H1 (cell line): ENCODE measurements around the gene MAGEC3. TPM values are rescaled to one million over a fixed set of nuclear protein-coding genes. Genes with fewer than 3 reads are reported as not detected.

ENCODE experiments used
- CTCF ChIA-PET: fragments of 300-600 bp; sonication (Branson Sonifier 250); formaldehyde crosslinking; loops from one replicate; lab custom pipeline; 2021; ENCODE audit not compliant: partially characterized antibody; lab: Charles Lee
- POLR2A ChIA-PET: fragments of 300-600 bp; sonication (Branson Sonifier 250); formaldehyde crosslinking; loops from one replicate; lab custom pipeline; 2021; ENCODE audit warnings: inconsistent platforms; ENCODE audit not compliant: partially characterized antibody; lab: Charles Lee
- DNase-seq, 2 experiments: peaks; one replicate each; pipeline versions ENCODE4 v3.0.0 to v3.0.0-alpha.2; 2010 to 2022; ENCODE audit warnings: low spot score in 2 of 2, low read depth in 1 of 2, mixed read lengths in 1 of 2
- FAIRE-seq: peaks from 2 replicates; lab custom pipeline; 2011; peaks lifted over from hg19 to GRCh38; lab: Jason Lieb, UNC
- H2AFZ ChIP-seq: 2 replicates; pipeline ENCODE4 v1.8.1; 2012; ENCODE audit warnings: low read length, inconsistent platforms
- H2AK5ac ChIP-seq: 2 replicates; pipeline ENCODE4 v1.6.1; 2013; ENCODE audit warnings: low read depth, low read length
- H2BK120ac ChIP-seq: replicated peaks from 2 replicates; pipeline ENCODE3; 2013; ENCODE audit warnings: low read depth, low read length, inconsistent platforms
- H2BK12ac ChIP-seq: 2 replicates; pipeline ENCODE4 v1.6.1; 2013; ENCODE audit warnings: low read depth, low read length
- H2BK15ac ChIP-seq: 2 replicates; pipeline ENCODE4 v1.6.1; 2013; ENCODE audit warnings: low read length
- H2BK20ac ChIP-seq: 2 replicates; pipeline ENCODE4 v1.6.1; 2013; ENCODE audit warnings: low read length
- H2BK5ac ChIP-seq: 2 replicates; pipeline ENCODE4 v1.6.1; 2013; ENCODE audit warnings: low read depth, low read length
- H3K14ac ChIP-seq: 2 replicates; pipeline ENCODE4 v1.6.1; 2013; ENCODE audit warnings: inconsistent platforms; ENCODE audit not compliant: insufficient read length
- H3K18ac ChIP-seq: 2 replicates; pipeline ENCODE4 v1.6.1; 2013; ENCODE audit warnings: low read length; ENCODE audit errors: extremely low read depth
- H3K23ac ChIP-seq: 2 replicates; pipeline ENCODE4 v1.6.1; 2013; ENCODE audit warnings: inconsistent platforms; ENCODE audit not compliant: insufficient read length
- H3K23me2 ChIP-seq: 2 replicates; pipeline ENCODE4 v1.6.1; 2013; ENCODE audit warnings: low read depth, low read length
- H3K27ac ChIP-seq: 2 replicates; pipeline ENCODE4 v1.6.1; 2011; ENCODE audit warnings: low read depth, low read length, inconsistent platforms
- H3K27me3 ChIP-seq, 4 experiments: replicated peaks in 1 of 4; 1 replicate in 1 of 4; 2 replicates in 3 of 4; pipeline versions ENCODE4 v1.6.1 to v1.8.1; 2011 to 2013; ENCODE audit warnings: low read length in 3 of 4, mild to moderate bottlenecking in 3 of 4, inconsistent platforms in 2 of 4, mixed read lengths in 2 of 4, moderate library complexity in 1 of 4; ENCODE audit not compliant: control insufficient read depth in 3 of 4, insufficient read depth in 3 of 4; ENCODE audit errors: extremely low read depth in 1 of 4
- H3K36me3 ChIP-seq, 4 experiments: 2 replicates each; pipeline versions ENCODE4 v1.6.1 to v1.8.1; 2011 to 2013; ENCODE audit warnings: mild to moderate bottlenecking in 4 of 4, low read length in 3 of 4, moderate library complexity in 2 of 4, control low read depth in 1 of 4, inconsistent platforms in 1 of 4; ENCODE audit not compliant: insufficient read depth in 4 of 4, control insufficient read depth in 2 of 4
- H3K4ac ChIP-seq: replicated peaks from 2 replicates; pipeline ENCODE3; 2013; ENCODE audit warnings: low read length, low read depth, mixed read lengths, inconsistent platforms; ENCODE audit not compliant: insufficient read length
- H3K4me1 ChIP-seq, 4 experiments: replicated peaks in 1 of 4; 1 replicate in 1 of 4; 2 replicates in 3 of 4; pipeline versions ENCODE4 v1.6.1 to v1.8.1; 2011 to 2013; ENCODE audit warnings: low read length in 3 of 4, inconsistent platforms in 2 of 4, mixed read lengths in 1 of 4; ENCODE audit not compliant: insufficient read depth in 4 of 4, control insufficient read depth in 3 of 4
- H3K4me2 ChIP-seq, 2 experiments: 2 replicates each; pipeline versions ENCODE4 v1.6.1 to v1.8.1; 2011 to 2013; ENCODE audit warnings: low read depth in 2 of 2, low read length in 2 of 2, control low read depth in 1 of 2, inconsistent platforms in 1 of 2, mild to moderate bottlenecking in 1 of 2; ENCODE audit not compliant: insufficient read depth in 1 of 2
- H3K4me3 ChIP-seq, 4 experiments: fragments of 200-600, 300-600 bp in 1 of 4; sonication (generic), shearing (Covaris generic), sonication (Bioruptor Twin) in 1 of 4; 2 replicates each; pipeline versions ENCODE4 v1.5.1 to v1.8.1; 2011 to 2016; ENCODE audit warnings: low read length in 4 of 4, low read depth in 3 of 4, control low read depth in 2 of 4, inconsistent platforms in 2 of 4, mild to moderate bottlenecking in 2 of 4, mixed read lengths in 1 of 4, moderate library complexity in 1 of 4; ENCODE audit not compliant: insufficient read depth in 2 of 4; ENCODE audit errors: extremely low read depth in 1 of 4
- H3K56ac ChIP-seq: replicated peaks from 2 replicates; pipeline ENCODE3; 2013; ENCODE audit warnings: low read depth, mild to moderate bottlenecking, mixed read lengths, low read length, inconsistent platforms; ENCODE audit not compliant: insufficient read length
- H3K79me1 ChIP-seq: 2 replicates; pipeline ENCODE4 v1.6.1; 2013; ENCODE audit warnings: low read depth, low read length, control low read depth
- H3K79me2 ChIP-seq, 2 experiments: 2 replicates each; pipeline versions ENCODE4 v1.6.1 to v1.8.1; 2012 to 2013; ENCODE audit warnings: low read length in 2 of 2, mild to moderate bottlenecking in 2 of 2, inconsistent platforms in 1 of 2; ENCODE audit not compliant: insufficient read depth in 2 of 2, control insufficient read depth in 1 of 2
- H3K9ac ChIP-seq, 4 experiments: replicated peaks in 1 of 4; 1 replicate in 1 of 4; 2 replicates in 3 of 4; pipeline versions ENCODE4 v1.6.1 to v1.8.1; 2011 to 2013; ENCODE audit warnings: low read depth in 3 of 4, low read length in 3 of 4, control low read depth in 2 of 4, mild to moderate bottlenecking in 2 of 4, moderate library complexity in 2 of 4, inconsistent platforms in 1 of 4; ENCODE audit errors: extremely low read depth in 1 of 4
- H3K9me3 ChIP-seq, 2 experiments: 2 replicates each; pipeline versions ENCODE4 v1.6.1 to v1.8.1; 2012 to 2013; ENCODE audit warnings: mild to moderate bottlenecking in 2 of 2, moderate library complexity in 2 of 2, control low read depth in 1 of 2, inconsistent platforms in 1 of 2, low read depth in 1 of 2, low read length in 1 of 2, mixed read lengths in 1 of 2; ENCODE audit not compliant: insufficient read depth in 2 of 2
- H4K20me1 ChIP-seq, 2 experiments: replicated peaks in 1 of 2; 2 replicates each; pipeline versions ENCODE3 to v1.8.1; 2011 to 2013; ENCODE audit warnings: inconsistent platforms in 2 of 2, low read length in 2 of 2, mild to moderate bottlenecking in 1 of 2; ENCODE audit not compliant: insufficient read depth in 2 of 2, control insufficient read depth in 1 of 2
- H4K5ac ChIP-seq: 2 replicates; pipeline ENCODE4 v1.6.1; 2013; ENCODE audit warnings: low read length, low read depth, mixed read lengths, inconsistent platforms; ENCODE audit not compliant: insufficient read length
- H4K8ac ChIP-seq: 2 replicates; pipeline ENCODE4 v1.8.0; 2013; ENCODE audit warnings: mild to moderate bottlenecking, moderate library complexity, low read length, inconsistent platforms; ENCODE audit not compliant: insufficient read depth; ENCODE audit errors: extremely low read depth
- H4K91ac ChIP-seq: replicated peaks from 2 replicates; pipeline ENCODE3; 2013; ENCODE audit warnings: low read length, mixed read lengths, inconsistent platforms; ENCODE audit not compliant: insufficient read length
- CBX8 ChIP-seq: fragments of 300-800, 300-1000 bp; sonication (generic); IDR thresholded peaks from 2 replicates; pipeline ENCODE4 v1.7.1; 2016; ENCODE audit warnings: low read depth, low read length, borderline replicate concordance
- FOSL1 ChIP-seq: IDR thresholded peaks from 2 replicates; pipeline ENCODE4 v1.6.1; 2011; ENCODE audit warnings: mild to moderate bottlenecking, low read depth, low read length, moderate library complexity; ENCODE audit not compliant: insufficient read depth
- GTF2F1 ChIP-seq: IDR thresholded peaks from 2 replicates; pipeline ENCODE4 v1.6.1; 2012; ENCODE audit warnings: low read depth, low read length, improper control_type of control experiment, borderline replicate concordance
- JUND ChIP-seq: IDR thresholded peaks from 2 replicates; pipeline ENCODE4 v1.6.1; 2011; ENCODE audit warnings: mild to moderate bottlenecking, improper control_type of control experiment, low read length
- POU5F1 ChIP-seq: IDR thresholded peaks from 2 replicates; pipeline ENCODE4 v1.6.1; 2011; ENCODE audit warnings: low read depth, mild to moderate bottlenecking, low read length, moderate library complexity
- WGBS, 2 experiments: shearing (Covaris generic) in 1 of 2; methylation state at CpG; one replicate each; pipeline versions ENCODE4 v1.1.6 to v1.1.7; 2013 to 2015; ENCODE audit warnings: low lambda C conversion rate in 2 of 2, mixed read lengths in 2 of 2, inconsistent platforms in 1 of 2, low coverage in 1 of 2, missing lambda C conversion rate in 1 of 2; ENCODE audit not compliant: insufficient replicate concordance in 2 of 2, insufficient coverage in 1 of 2, insufficient read length in 1 of 2; ENCODE audit errors: extremely low coverage in 1 of 2, missing lambda C conversion rate in 1 of 2; 5-methylcytosine and 5-hydroxymethylcytosine counted together
- long read RNA-seq, 2 experiments: library from RNA in 1 of 2; library from capped mRNA in 1 of 2; stranded (forward); transcript quantifications; one replicate each; pipeline ENCODE4 v2.0.0, GENCODE V29; 2021; ENCODE audit warnings: inconsistent platforms in 1 of 2
- polyA minus RNA-seq, 3 experiments: library from RNA; depleted of rRNA, polyadenylated mRNA; stranded (reverse); fragments of >200 nt; gene quantifications; 1 replicate in 2 of 3; 2 replicates in 1 of 3; pipeline ENCODE4 v1.2.3, GENCODE V29; 2011
- polyA plus RNA-seq, 7 experiments: library from polyadenylated mRNA; depleted of rRNA in 3 of 7; stranded (reverse) in 5 of 7; unstranded in 2 of 7; fragments of >200 nt in 5 of 7; fragments of 200-250 nt in 2 of 7; gene quantifications; 1 replicate in 5 of 7; 2 replicates in 1 of 7; 4 replicates in 1 of 7; pipeline versions ENCODE4 v1.2.1 to v1.2.3, GENCODE V29; 2011 to 2013; ENCODE audit warnings: missing spikeins in 2 of 7, mixed read lengths in 2 of 7
- total RNA-seq: library from RNA; stranded (reverse); fragmentation: NEBNext Ultra II Directional; extraction: Animal tissue kit (Norgen Biotek cat#: 25700); gene quantifications from 2 replicates; pipeline ENCODE4 v1.2.1, GENCODE V29; 2021

MAGEC3 gene
- total RNA-seq, result not detected in 2 replicates
- polyA plus RNA-seq (2011; rRNA removed), result not detected in 2 replicates
- polyA plus RNA-seq (2011; cell fraction: cytosol; rRNA removed), result not detected
- 0.41 TPM for polyA plus RNA-seq (2011; cell fraction: nucleus; rRNA removed)
- polyA plus RNA-seq (2012, experiment 1 of 2), result not detected in 4 replicates
- not detected for polyA plus RNA-seq (2012, experiment 2 of 2)
- polyA plus RNA-seq (2013, experiment 1 of 2), result not detected
- not detected for polyA plus RNA-seq (2013, experiment 2 of 2)
- polyA minus RNA-seq (2011; rRNA and poly(A)+ RNA removed), result 0.09 TPM in 1 of 2 replicates, not detected in the other
- polyA minus RNA-seq (2011; cell fraction: cytosol; rRNA and poly(A)+ RNA removed), result not detected
- not detected for polyA minus RNA-seq (2011; cell fraction: nucleus; rRNA and poly(A)+ RNA removed)
- long read RNA-seq, experiment 1, result 0 reads
- long read RNA-seq, experiment 2, result 0 reads

GRCh38 chrX:141838016-141838415 lies at the start of gene MAGEC3:
TSS of gene MAGEC3 (plus strand) at chrX:141838316. CDS start at chrX:141838316, 0 bp downstream.
- Histone ChIP-seq H4K91ac (no peak within 1 kb of the TSS), H2BK15ac (no peak within 1 kb of the TSS), H3K79me2 (no peaks in the 10 kb centered on the region), H3K9me3 (no peaks in the 10 kb centered on the region), H4K8ac (no peak within 1 kb of the TSS), H3K36me3 (no peaks in the 10 kb centered on the region), H3K23ac (no peak within 1 kb of the TSS), H3K4me3 (no peak within 1 kb of the TSS), H2BK120ac (no peak within 1 kb of the TSS), H3K27ac (no peak within 1 kb of the TSS), H3K23me2 (no peaks in the 10 kb centered on the region), H3K4ac (no peak within 1 kb of the TSS), H3K4me2 (no peak within 1 kb of the TSS), H2AFZ (no peak within 1 kb of the TSS), H3K9ac (no peak within 1 kb of the TSS), H3K14ac (no peak within 1 kb of the TSS), H3K27me3 (no peaks in the 10 kb centered on the region), H4K20me1 (no peaks in the 10 kb centered on the region), H3K79me1 (no peaks in the 10 kb centered on the region), H4K5ac (no peak within 1 kb of the TSS), H3K18ac (no peak within 1 kb of the TSS), H2BK5ac (no peak within 1 kb of the TSS), H2AK5ac (no peak within 1 kb of the TSS), H3K56ac (no peak within 1 kb of the TSS), H2BK20ac (no peak within 1 kb of the TSS), H3K4me1 (no peaks in the 10 kb centered on the region), H2BK12ac (no peak within 1 kb of the TSS)
- CTCF ChIA-PET, result no interaction called here
- 96% methylated on average over 2 of the region's 2 CpGs; no CpG with 5 or more reads in 1 of the 2 experiments for WGBS, 2 experiments
- no peak for DNase-seq
- FAIRE-seq, result no peak
- POLR2A ChIA-PET, result no interaction called here
- TF ChIP-seq CBX8, result no peak
- TF ChIP-seq JUND, result no peak
- TF ChIP-seq GTF2F1, result no peak
- no peak for TF ChIP-seq FOSL1
- TF ChIP-seq POU5F1, result no peak
